Astrocyte (in vitro differentiated cells and primary cell): Measurements from ENCODE around the gene POU2F2. TPM values are rescaled to one million over a fixed set of nuclear protein-coding genes. Genes with fewer than 3 reads are reported as not detected.

Experiments used
- DNase-seq: peaks from one replicate; pipeline ENCODE4 v3.0.0-alpha.2; 2010; ENCODE audit warnings: low read depth
- FAIRE-seq: peaks from 2 replicates; lab custom pipeline; 2011; peaks lifted over from hg19 to GRCh38; lab: Jason Lieb, UNC
- H2AFZ ChIP-seq: 2 replicates; pipeline ENCODE4 v1.6.0; 2012; ENCODE audit warnings: low read depth, low read length, inconsistent platforms
- H3K27ac ChIP-seq: 2 replicates; pipeline ENCODE4 v1.5.1; 2011; ENCODE audit warnings: low read depth, low read length, inconsistent platforms
- H3K27me3 ChIP-seq: 2 replicates; pipeline ENCODE4 v1.6.0; 2011; ENCODE audit warnings: low read length, inconsistent platforms; ENCODE audit not compliant: insufficient read depth
- H3K36me3 ChIP-seq: 2 replicates; pipeline ENCODE4 v1.5.1; 2011; ENCODE audit warnings: low read length, inconsistent platforms; ENCODE audit not compliant: insufficient read depth
- H3K4me1 ChIP-seq: 2 replicates; pipeline ENCODE4 v1.5.1; 2011; ENCODE audit warnings: low read length, inconsistent platforms; ENCODE audit not compliant: insufficient read depth
- H3K4me2 ChIP-seq: 2 replicates; pipeline ENCODE4 v1.6.0; 2012; ENCODE audit warnings: low read length, inconsistent platforms
- H3K4me3 ChIP-seq: 2 replicates; pipeline ENCODE4 v1.5.1; 2011; ENCODE audit warnings: low read depth, mild to moderate bottlenecking, low read length, inconsistent platforms; ENCODE audit not compliant: insufficient read depth
- H3K79me2 ChIP-seq: 2 replicates; pipeline ENCODE4 v1.6.0; 2012; ENCODE audit warnings: mild to moderate bottlenecking, low read length, inconsistent platforms; ENCODE audit not compliant: insufficient read depth
- H3K9ac ChIP-seq: 2 replicates; pipeline ENCODE4 v1.6.0; 2012; ENCODE audit warnings: mild to moderate bottlenecking, low read length, inconsistent platforms
- H3K9me3 ChIP-seq: 2 replicates; pipeline ENCODE4 v1.5.1; 2012; ENCODE audit warnings: low read depth, mild to moderate bottlenecking, low read length, inconsistent platforms; ENCODE audit not compliant: insufficient read depth
- H4K20me1 ChIP-seq: 2 replicates; pipeline ENCODE4 v1.6.0; 2012; ENCODE audit warnings: low read length, inconsistent platforms; ENCODE audit not compliant: insufficient read depth
- H3K27ac Mint-ChIP-seq: one replicate; pipeline ENCODE4 v1.8.0; 2021; ENCODE audit warnings: mild to moderate bottlenecking, mixed read lengths; ENCODE audit not compliant: unreplicated experiment
- H3K27me3 Mint-ChIP-seq: one replicate; pipeline ENCODE4 v1.8.0; 2021; ENCODE audit warnings: low read depth, mixed read lengths; ENCODE audit not compliant: unreplicated experiment
- H3K36me3 Mint-ChIP-seq: one replicate; pipeline ENCODE4 v1.8.0; 2021; ENCODE audit warnings: low read depth, mixed read lengths; ENCODE audit not compliant: unreplicated experiment
- H3K4me1 Mint-ChIP-seq: one replicate; pipeline ENCODE4 v1.8.0; 2021; ENCODE audit warnings: low read depth, mixed read lengths; ENCODE audit not compliant: unreplicated experiment
- H3K4me3 Mint-ChIP-seq: one replicate; pipeline ENCODE4 v1.8.0; 2021; ENCODE audit warnings: mild to moderate bottlenecking, moderate library complexity, mixed read lengths; ENCODE audit not compliant: unreplicated experiment
- H3K9me3 Mint-ChIP-seq: one replicate; pipeline ENCODE4 v1.8.0; 2021; ENCODE audit warnings: mild to moderate bottlenecking, mixed read lengths; ENCODE audit not compliant: unreplicated experiment
- EZH2 ChIP-seq: IDR thresholded peaks from 2 replicates; pipeline ENCODE4 v1.6.1; 2012; ENCODE audit warnings: mild to moderate bottlenecking, low read length, inconsistent platforms; ENCODE audit not compliant: insufficient read depth
- total RNA-seq: library from RNA; stranded (reverse); gene quantifications from 2 replicates; pipeline ENCODE4 v1.2.1, GENCODE V29; 2021
- TF ChIP-seq, protein P1 (sequence below): IDR thresholded peaks from 2 replicates; pipeline ENCODE4 v1.5.1; 2011; ENCODE audit warnings: low read depth, mild to moderate bottlenecking, inconsistent platforms, low read length, moderate library complexity; ENCODE audit not compliant: insufficient read depth

The POU2F2 gene
- total RNA-seq, 1 donor from 2014 or later = 8.3 TPM

DNA sequence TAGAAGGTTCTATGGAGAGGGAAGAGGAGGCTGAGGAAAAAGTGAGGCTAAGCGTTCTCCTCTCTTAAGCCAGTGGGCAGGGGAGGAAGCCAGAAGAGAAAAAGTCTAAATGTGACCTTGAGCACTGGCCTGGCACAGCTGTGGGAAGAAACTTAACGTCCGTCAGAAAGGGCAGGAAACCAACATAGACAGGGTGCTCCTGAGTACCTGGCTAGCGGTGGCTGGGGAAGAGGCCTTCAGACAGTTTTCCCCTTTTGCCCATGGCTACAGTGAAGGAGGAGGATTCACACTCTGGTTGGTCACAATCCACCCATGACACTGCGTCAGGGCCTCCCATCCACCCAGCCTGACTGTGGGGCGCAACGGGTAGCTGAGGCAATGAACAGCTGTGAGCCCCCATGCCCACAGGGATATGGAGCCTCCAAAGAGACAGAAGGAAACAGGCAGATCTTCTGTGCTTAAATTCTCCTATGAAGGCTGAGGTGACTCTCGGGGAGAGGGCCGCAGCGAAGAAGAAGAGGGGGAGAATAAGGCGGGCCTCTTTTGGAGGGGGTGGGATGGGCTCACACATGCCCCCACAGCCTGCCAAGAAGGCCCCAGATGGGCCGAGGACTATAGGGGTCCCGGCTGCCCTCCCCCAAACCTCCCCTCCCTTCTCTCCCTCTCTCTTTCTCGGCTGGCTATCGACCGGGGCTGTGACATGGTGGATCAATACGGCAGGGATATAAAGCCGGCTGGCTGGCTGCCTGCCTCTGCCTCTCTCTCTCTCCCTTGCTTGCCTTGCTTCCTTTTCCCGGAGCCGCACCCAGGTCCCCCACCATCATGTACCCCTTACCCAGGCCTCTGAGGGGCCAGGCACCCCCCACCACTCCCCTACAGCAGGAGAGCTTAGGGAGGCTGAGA, 19.8 kb upstream of the POU2F2 start:
- no peak overlapping the region for H3K27ac ChIP-seq
- H3K4me1 Mint-ChIP-seq = no peaks in the 10 kb centered on the region

DNA sequence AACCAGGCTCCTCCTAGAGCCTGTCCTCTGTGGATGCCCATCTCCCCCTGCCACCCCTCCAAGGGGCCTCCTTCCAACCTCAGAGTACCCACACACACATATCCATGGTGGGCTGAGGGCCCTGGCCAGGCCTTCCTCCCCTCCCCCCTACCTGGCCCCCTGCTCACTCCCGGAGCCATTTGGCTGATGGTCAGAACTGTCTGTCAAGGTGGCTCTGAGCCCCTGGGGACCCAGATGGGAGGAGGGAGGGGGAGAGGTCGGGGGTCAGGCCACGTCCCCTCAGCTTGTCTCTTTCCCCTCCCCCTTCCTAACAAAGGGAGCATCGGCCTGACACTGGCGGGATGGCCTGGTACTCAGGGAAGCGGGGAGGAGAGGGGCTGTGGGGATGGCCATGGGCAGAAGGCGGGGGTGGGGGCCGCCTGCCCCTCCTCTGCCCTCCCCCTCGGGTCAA, 18.7 kb upstream of the POU2F2 start:
- Histone ChIP-seq H3K79me2 (no peaks in the 10 kb centered on the region), H3K4me2 (no peak overlapping the region), H3K9ac (no peak overlapping the region), H3K4me1 (no peaks in the 10 kb centered on the region), H2AFZ (no peak overlapping the region), H3K36me3 (no peaks in the 10 kb centered on the region), H3K4me3 (no peak overlapping the region), H3K27ac (no peak overlapping the region), H4K20me1 (peaks cover 5% of the 10 kb centered on the region), H3K9me3 (no peaks in the 10 kb centered on the region), H3K27me3 (peaks cover 55% of the 10 kb centered on the region)
- Mint-ChIP-seq H3K4me1 (no peaks in the 10 kb centered on the region), H3K27me3 (peaks cover 78% of the 10 kb centered on the region), H3K9me3 (no peaks in the 10 kb centered on the region), H3K36me3 (peaks cover 5% of the 10 kb centered on the region), H3K27ac (no peak overlapping the region), H3K4me3 (no peak overlapping the region)
- no peak for TF ChIP-seq EZH2
- TF ChIP-seq, protein P1, sequence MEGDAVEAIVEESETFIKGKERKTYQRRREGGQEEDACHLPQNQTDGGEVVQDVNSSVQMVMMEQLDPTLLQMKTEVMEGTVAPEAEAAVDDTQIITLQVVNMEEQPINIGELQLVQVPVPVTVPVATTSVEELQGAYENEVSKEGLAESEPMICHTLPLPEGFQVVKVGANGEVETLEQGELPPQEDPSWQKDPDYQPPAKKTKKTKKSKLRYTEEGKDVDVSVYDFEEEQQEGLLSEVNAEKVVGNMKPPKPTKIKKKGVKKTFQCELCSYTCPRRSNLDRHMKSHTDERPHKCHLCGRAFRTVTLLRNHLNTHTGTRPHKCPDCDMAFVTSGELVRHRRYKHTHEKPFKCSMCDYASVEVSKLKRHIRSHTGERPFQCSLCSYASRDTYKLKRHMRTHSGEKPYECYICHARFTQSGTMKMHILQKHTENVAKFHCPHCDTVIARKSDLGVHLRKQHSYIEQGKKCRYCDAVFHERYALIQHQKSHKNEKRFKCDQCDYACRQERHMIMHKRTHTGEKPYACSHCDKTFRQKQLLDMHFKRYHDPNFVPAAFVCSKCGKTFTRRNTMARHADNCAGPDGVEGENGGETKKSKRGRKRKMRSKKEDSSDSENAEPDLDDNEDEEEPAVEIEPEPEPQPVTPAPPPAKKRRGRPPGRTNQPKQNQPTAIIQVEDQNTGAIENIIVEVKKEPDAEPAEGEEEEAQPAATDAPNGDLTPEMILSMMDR = no peak
- FAIRE-seq (no peak), DNase-seq (no peak)

More for the DNA sequence above, 19.8 kb upstream of the POU2F2 start:
- H3K9me3 Mint-ChIP-seq = peaks cover 1% of the 10 kb centered on the region
- FAIRE-seq (no peak), DNase-seq (no peak)
- Histone ChIP-seq H3K79me2 (no peaks in the 10 kb centered on the region), H3K36me3 (no peaks in the 10 kb centered on the region), H3K9ac (no peak overlapping the region), H3K4me1 (no peaks in the 10 kb centered on the region), H3K27me3 (peaks cover 49% of the 10 kb centered on the region), H3K4me2 (no peak overlapping the region), H2AFZ (no peak overlapping the region), H4K20me1 (peaks cover 5% of the 10 kb centered on the region), H3K4me3 (no peak overlapping the region), H3K9me3 (no peaks in the 10 kb centered on the region)
- H3K27me3 Mint-ChIP-seq = peaks cover 79% of the 10 kb centered on the region
- H3K4me3 Mint-ChIP-seq = no peak overlapping the region
- peaks cover 3% of the 10 kb centered on the region for H3K36me3 Mint-ChIP-seq
- H3K27ac Mint-ChIP-seq = no peak overlapping the region
- no peak for TF ChIP-seq EZH2
- TF ChIP-seq, protein P1 = no peak

DNA sequence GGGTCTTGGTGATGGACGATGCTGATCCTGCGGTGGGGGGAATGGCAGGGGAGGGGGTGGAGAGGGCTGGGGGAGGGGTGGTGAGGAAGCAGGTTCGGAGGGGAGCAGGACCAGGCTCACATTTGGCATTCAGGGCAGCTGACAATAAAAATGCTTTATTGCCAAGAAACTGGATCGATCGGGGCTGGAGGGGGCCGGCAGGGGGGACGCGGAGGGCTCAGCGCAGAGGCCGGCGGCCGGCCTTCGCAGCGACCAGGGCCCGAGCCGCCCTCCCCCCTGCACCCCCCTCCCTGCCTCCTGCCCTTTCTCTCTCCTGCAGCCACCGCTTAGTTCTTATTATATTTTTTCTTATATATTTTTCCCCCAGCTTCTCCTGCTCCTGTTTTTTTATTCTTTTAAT, 18.1 kb upstream of the POU2F2 start:
- Mint-ChIP-seq H3K27ac (no peak overlapping the region), H3K4me3 (no peak overlapping the region), H3K4me1 (no peaks in the 10 kb centered on the region), H3K36me3 (peaks cover 5% of the 10 kb centered on the region), H3K9me3 (no peaks in the 10 kb centered on the region), H3K27me3 (peaks cover 77% of the 10 kb centered on the region)
- H3K9me3 ChIP-seq = no peaks in the 10 kb centered on the region
- no peak overlapping the region for H3K4me3 ChIP-seq
- H2AFZ ChIP-seq = no peak overlapping the region
- no peak overlapping the region for H3K4me2 ChIP-seq
- DNase-seq (no peak), FAIRE-seq (no peak)
- no peaks in the 10 kb centered on the region for H3K36me3 ChIP-seq
- peaks cover 5% of the 10 kb centered on the region for H4K20me1 ChIP-seq
- H3K79me2 ChIP-seq = no peaks in the 10 kb centered on the region
- H3K27me3 ChIP-seq = peaks cover 49% of the 10 kb centered on the region
- H3K27ac ChIP-seq = no peak overlapping the region
- TF ChIP-seq, protein P1 = no peak
- TF ChIP-seq EZH2 = no peak
- no peaks in the 10 kb centered on the region for H3K4me1 ChIP-seq
- no peak overlapping the region for H3K9ac ChIP-seq
